Choroid plexus epithelial cell (primary cell): ENCODE results near the gene FRMD4A.

Experiments
- DNase-seq: peaks from one replicate; pipeline ENCODE4 v3.0.0-alpha.2; 2010; ENCODE audit warnings: low read depth
- H3K4me3 ChIP-seq: 2 replicates; pipeline ENCODE4 v1.5.1; 2011; ENCODE audit warnings: low read depth, mild to moderate bottlenecking, control low read depth, low read length, moderate library complexity
- TF ChIP-seq, protein P1 (sequence below): conservative IDR thresholded peaks from 2 replicates; pipeline ENCODE4 v1.5.1; 2011; ENCODE audit warnings: low read depth, mild to moderate bottlenecking, control low read depth, inconsistent platforms, low read length, moderate library complexity

FRMD4A gene

DNA sequence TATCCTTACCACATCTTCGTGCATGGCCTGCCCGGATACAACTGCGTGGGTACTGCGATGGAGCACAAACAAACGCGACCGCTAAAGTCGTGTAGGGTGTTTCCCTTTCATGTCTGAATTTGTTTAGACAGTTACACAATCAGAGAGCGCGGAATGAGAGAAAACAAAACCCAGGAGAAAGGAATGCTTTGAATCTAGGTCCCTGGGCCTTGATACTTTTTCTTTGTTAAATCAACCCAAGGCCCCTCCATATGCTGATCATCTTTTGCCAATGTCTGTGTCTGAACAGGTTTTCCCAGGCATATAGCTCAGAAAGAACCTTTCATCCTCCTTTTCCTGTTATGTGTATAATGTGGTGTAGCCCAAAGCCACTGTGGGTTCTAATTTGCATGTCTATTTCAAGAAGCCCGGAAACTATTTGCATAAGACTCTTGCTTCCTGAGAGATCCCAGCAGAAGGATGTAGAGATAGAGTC is 145.8 kb downstream of the FRMD4A start:
- peak; percentile 66 for DNase-seq
- no peak overlapping the region for H3K4me3 ChIP-seq
- TF ChIP-seq, protein P1, sequence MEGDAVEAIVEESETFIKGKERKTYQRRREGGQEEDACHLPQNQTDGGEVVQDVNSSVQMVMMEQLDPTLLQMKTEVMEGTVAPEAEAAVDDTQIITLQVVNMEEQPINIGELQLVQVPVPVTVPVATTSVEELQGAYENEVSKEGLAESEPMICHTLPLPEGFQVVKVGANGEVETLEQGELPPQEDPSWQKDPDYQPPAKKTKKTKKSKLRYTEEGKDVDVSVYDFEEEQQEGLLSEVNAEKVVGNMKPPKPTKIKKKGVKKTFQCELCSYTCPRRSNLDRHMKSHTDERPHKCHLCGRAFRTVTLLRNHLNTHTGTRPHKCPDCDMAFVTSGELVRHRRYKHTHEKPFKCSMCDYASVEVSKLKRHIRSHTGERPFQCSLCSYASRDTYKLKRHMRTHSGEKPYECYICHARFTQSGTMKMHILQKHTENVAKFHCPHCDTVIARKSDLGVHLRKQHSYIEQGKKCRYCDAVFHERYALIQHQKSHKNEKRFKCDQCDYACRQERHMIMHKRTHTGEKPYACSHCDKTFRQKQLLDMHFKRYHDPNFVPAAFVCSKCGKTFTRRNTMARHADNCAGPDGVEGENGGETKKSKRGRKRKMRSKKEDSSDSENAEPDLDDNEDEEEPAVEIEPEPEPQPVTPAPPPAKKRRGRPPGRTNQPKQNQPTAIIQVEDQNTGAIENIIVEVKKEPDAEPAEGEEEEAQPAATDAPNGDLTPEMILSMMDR, result no peak

GRCh38 chr10:14182781-14183180 is 147.9 kb downstream of the FRMD4A start:
- no peak for DNase-seq
- H3K4me3 ChIP-seq, result no peak overlapping the region
- TF ChIP-seq, protein P1, result no peak

DNA sequence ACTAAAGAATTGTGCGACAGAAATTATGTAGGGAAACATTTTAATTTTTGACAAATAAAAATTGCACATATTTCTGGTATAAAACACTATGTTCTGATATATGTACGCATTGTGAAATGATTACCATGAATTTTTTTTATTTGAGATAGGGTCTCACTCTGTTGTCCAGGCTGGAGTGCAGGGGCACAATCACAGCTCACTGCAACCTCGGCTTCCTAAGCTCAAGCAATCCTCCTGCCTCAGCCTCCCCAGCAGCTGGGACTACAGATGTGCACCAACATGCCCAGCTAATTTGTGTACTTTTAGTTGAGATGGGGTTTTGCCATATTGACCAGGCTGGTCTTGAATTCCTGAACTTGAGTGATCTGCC is 149.2 kb downstream of the FRMD4A start:
- H3K4me3 ChIP-seq, result no peak overlapping the region
- TF ChIP-seq, protein P1, result no peak
- no peak for DNase-seq

DNA sequence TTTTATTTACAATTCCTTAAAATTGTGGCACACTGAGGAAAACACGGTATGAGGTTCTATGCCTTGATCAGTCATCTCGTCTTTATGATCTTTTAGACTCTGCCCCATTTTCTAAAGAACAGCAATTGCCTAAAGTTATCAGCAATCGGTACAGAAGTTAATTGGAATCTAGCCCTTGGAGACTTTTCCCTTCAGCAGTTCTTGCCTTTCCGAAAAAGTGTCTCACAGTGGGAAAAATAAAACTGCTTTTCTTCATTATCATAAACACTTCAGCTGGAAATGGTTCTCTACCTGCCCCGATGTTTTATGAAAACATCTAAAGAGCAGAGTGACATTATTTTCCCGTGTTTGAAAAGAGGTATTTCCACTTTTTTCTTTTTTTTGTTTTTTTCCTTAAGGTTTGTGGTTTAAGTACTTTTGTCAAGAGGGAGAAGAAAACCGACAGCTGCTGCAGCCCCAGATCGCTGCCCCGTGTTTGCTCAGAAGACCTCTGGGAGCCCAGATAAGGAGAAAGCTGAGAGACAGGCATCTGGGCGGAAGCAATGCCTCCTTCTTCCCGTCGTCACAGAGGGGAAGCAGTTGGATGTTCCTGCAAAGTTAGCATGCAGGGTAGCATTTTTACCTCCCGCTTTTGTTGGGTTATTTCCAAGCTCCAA is 149.7 kb downstream of the FRMD4A start:
- TF ChIP-seq, protein P1, result no peak
- no peak overlapping the region for H3K4me3 ChIP-seq
- DNase-seq, result no peak

DNA sequence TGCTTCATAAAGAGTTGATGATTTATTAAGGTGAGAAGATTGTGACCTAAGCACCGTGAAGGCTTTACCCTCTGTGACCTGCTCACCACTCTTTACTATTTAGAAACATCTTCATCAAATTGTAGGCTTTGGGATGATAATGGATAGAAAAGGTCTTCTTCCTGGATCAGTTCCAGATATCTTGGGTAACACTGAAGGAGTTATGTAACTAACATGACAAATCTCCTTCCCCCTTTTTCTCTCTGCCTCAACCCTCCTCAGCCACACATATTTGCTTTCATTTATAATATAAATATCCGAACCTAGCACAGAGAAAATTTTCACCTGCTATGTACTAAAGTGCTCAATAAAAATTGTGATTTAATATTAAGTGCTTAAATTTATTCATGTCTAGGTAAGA is 151.5 kb downstream of the FRMD4A start:
- TF ChIP-seq, protein P1, result no peak
- no peak for DNase-seq
- no peak overlapping the region for H3K4me3 ChIP-seq

DNA sequence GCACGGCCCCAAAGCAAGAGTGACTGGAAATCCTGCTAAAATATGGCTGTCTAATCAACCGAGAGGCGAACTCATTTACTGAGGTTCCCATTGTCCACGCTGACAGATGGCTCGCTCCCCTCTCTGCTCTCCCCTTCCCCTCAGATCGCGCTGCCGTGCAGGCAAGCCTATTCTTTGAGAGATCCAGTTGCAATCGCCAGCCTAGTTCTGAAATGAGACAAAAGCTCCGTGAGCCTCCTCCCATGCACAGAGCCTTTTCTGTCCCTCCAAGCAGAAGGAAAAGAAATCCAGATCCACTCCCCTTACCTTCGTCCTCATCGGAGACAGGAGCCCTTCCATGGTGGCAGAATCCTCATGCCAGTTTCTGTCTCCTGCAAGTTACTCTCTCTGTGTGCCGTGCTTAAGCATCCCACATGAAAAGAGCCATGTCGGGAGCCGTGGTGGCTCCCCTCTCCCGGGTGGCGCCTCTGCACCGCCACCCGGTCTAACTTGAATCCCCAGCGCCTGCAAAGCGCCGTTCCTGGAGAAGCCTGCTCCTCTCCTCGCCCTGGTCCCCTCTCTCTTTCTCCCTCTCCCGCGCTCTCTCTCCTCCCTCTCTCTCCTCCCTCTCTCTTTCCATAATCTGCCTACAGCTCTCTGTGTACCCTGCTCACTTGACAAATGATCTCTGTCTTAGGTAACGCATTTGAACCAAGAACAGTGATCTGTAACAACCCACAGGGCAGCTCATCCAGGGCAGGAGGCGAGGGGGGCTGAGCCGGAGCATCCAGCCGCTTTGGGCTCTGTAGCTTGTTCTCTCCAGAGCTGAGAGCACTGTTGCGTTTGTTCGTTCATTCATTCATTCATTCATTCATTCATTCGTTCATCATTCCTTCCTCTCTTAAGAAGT is 156.8 kb downstream of the FRMD4A start:
- DNase-seq, result no peak
- H3K4me3 ChIP-seq, result peak overlapping the region; percentile 55
- TF ChIP-seq, protein P1, result no peak
